ENCODE results near the gene USP19. TPM values are rescaled to one million over a fixed set of nuclear protein-coding genes. Genes with fewer than 3 reads are reported as not detected.

The USP19 gene
- polyA plus RNA-seq, 1 experiment: 33.3 TPM

DNA sequence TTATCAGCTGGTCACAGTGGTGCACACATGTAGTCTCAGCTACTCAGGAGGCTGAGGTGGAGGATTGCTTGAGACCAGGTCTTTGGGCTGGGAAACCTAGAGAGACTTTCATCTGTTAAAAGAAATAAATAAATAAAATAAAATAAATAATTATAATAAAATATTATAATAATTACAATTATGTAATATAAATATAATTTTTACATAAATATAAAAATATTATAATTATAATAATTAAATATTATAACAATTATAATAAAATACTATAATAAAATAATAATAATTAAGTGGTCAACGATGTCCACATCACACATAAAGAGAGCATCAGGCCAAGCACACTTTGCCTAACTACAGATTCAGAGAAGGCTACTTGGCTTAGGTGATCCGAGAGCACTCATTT is 41.4 kb downstream of the USP19 start:
- DNase-seq (ENCODE audit: low read depth, low spot score): no peak
- CTCF ChIA-PET: no interaction called here
- POLR2A ChIA-PET: no interaction called here
- Histone ChIP-seq H3K27ac (ENCODE audit: low read depth, low read length) (no peak overlapping the region), H3K4me3 (ENCODE audit: low read depth, low read length) (no peak overlapping the region), H3K27me3 (ENCODE audit: control insufficient read depth, insufficient read depth, low read length) (no peaks in the 10 kb centered on the region), H3K9me3 (ENCODE audit: control insufficient read depth, insufficient read depth, low read length) (no peaks in the 10 kb centered on the region; the same call in 1 of the 2 replicates)
- TF ChIP-seq, protein P1, sequence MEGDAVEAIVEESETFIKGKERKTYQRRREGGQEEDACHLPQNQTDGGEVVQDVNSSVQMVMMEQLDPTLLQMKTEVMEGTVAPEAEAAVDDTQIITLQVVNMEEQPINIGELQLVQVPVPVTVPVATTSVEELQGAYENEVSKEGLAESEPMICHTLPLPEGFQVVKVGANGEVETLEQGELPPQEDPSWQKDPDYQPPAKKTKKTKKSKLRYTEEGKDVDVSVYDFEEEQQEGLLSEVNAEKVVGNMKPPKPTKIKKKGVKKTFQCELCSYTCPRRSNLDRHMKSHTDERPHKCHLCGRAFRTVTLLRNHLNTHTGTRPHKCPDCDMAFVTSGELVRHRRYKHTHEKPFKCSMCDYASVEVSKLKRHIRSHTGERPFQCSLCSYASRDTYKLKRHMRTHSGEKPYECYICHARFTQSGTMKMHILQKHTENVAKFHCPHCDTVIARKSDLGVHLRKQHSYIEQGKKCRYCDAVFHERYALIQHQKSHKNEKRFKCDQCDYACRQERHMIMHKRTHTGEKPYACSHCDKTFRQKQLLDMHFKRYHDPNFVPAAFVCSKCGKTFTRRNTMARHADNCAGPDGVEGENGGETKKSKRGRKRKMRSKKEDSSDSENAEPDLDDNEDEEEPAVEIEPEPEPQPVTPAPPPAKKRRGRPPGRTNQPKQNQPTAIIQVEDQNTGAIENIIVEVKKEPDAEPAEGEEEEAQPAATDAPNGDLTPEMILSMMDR (IDR thresholded peaks at IDR 0.05; ENCODE audit: low read depth, low read length): no peak

DNA sequence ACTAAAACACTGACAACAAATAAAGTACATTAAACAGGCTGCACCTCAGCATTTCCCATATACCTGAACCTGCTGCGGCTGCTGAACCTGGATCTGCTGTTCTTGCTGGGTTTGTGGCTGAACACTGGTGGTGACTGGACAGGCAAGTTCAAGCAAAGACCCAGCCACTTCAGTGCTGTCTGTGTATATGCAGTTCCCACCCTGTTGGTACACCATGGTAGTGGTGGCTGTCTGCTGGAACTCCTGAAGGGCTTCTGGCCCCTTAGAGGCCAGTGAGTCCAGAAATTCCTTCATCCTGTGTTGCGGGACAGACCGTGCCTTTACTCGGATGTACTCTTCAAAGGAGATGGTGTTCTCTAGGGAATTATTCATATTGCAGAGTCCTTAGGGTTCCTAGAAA is 44.0 kb downstream of the USP19 start:
- H3K27ac ChIP-seq (ENCODE audit: low read depth, low read length): peak overlapping the region; percentile 11
- H3K4me3 ChIP-seq (ENCODE audit: low read depth, low read length): no peak overlapping the region
- no peaks in the 10 kb centered on the region; the same call in 1 of the 2 replicates for H3K9me3 ChIP-seq (ENCODE audit: control insufficient read depth, insufficient read depth, low read length)
- CTCF ChIA-PET: no interaction called here
- POLR2A ChIA-PET: no interaction called here
- no peak for DNase-seq (ENCODE audit: low read depth, low spot score)
- TF ChIP-seq, protein P1 (IDR thresholded peaks at IDR 0.05; ENCODE audit: low read depth, low read length): no peak
- H3K27me3 ChIP-seq (ENCODE audit: control insufficient read depth, insufficient read depth, low read length): no peaks in the 10 kb centered on the region

DNA sequence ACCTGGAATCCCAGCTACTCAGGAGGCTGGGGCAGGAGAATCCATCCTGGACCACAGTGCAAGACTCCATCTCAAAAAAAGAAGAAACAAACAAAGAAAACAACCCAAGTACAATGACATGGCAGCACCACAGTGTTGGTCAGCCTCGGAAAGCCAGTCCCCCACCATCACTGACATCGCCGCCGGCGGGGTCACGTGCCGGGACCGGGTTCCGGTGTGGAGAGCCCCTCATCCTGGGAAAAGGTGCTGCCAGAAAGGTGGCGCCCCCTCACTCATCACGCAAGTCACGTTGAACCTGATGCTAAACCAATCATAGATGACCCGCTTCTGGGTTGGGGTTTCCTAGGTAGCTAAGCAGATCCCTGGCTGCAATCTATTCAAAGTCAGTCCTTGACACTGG is 44.5 kb downstream of the USP19 start:
- ChIA-PET CTCF (no interaction called here), POLR2A (no interaction called here)
- Histone ChIP-seq H3K9me3 (ENCODE audit: control insufficient read depth, insufficient read depth, low read length) (no peaks in the 10 kb centered on the region; the same call in 1 of the 2 replicates), H3K4me3 (ENCODE audit: low read depth, low read length) (no peak overlapping the region), H3K27me3 (ENCODE audit: control insufficient read depth, insufficient read depth, low read length) (no peaks in the 10 kb centered on the region), H3K27ac (ENCODE audit: low read depth, low read length) (peak overlapping the region; percentile 11)
- DNase-seq (ENCODE audit: low read depth, low spot score): no peak
- TF ChIP-seq, protein P1 (IDR thresholded peaks at IDR 0.05; ENCODE audit: low read depth, low read length): no peak

Small RNA genes within 50 kb of the gene (small RNA-seq; reads per million reads assigned to genes)
- gene RN7SL182P (ENCODE audit: insufficient read length, low read depth): not detected

Other genes starting within 250 kb of the USP19 start
- 26.6 and 30.0 TPM in 2 replicates for gene SLC25A20, start 221.9 kb downstream of the USP19 start, polyA plus RNA-seq (2011; rRNA removed)
- 77.2 and 77.5 TPM in 2 replicates for gene ARIH2, start 202.0 kb downstream of the USP19 start, polyA plus RNA-seq (2011; rRNA removed)
- 18.2 and 22.5 TPM in 2 replicates for gene P4HTM, start 130.6 kb downstream of the USP19 start, polyA plus RNA-seq (2011; rRNA removed)
- gene WDR6, start 113.4 kb downstream of the USP19 start, polyA plus RNA-seq (2011; rRNA removed): 101 and 117 TPM in 2 replicates
- 42.4 and 55.6 TPM in 2 replicates for gene DALRD3, start 102.2 kb downstream of the USP19 start, polyA plus RNA-seq (2011; rRNA removed)
- 47.0 and 69.2 TPM in 2 replicates for gene NDUFAF3, start 98.7 kb downstream of the USP19 start, polyA plus RNA-seq (2011; rRNA removed)
- gene IMPDH2, start 91.4 kb downstream of the USP19 start, polyA plus RNA-seq (2011; rRNA removed): 268 and 284 TPM in 2 replicates
- gene QRICH1, start 26.8 kb downstream of the USP19 start, polyA plus RNA-seq (2011; rRNA removed): 68.6 and 69.7 TPM in 2 replicates
- gene QARS1, start 16.1 kb downstream of the USP19 start, polyA plus RNA-seq (2011; rRNA removed): 209 and 305 TPM in 2 replicates
- gene LAMB2, start 12.2 kb upstream of the USP19 start, polyA plus RNA-seq (2011; rRNA removed): 470 and 674 TPM in 2 replicates
- gene CCDC71, start 45.5 kb upstream of the USP19 start, polyA plus RNA-seq (2011; rRNA removed): 19.6 and 27.7 TPM in 2 replicates
- gene KLHDC8B, start 50.8 kb upstream of the USP19 start, polyA plus RNA-seq (2011; rRNA removed): 20.7 and 21.2 TPM in 2 replicates
- 2.3 TPM in 2 replicates for gene C3orf62, start 156.4 kb upstream of the USP19 start, polyA plus RNA-seq (2011; rRNA removed)
- 78.4 and 80.4 TPM in 2 replicates for gene USP4, start 219.2 kb upstream of the USP19 start, polyA plus RNA-seq (2011; rRNA removed)
- gene GPX1, start 237.5 kb upstream of the USP19 start, polyA plus RNA-seq (2011; rRNA removed): 434 and 693 TPM in 2 replicates

All from AG04450 (cell line).